ENCODE data around the gene FAM169A. TPM values are rescaled to one million over a fixed set of nuclear protein-coding genes. Genes with fewer than 3 reads are reported as not detected.

FAM169A gene
- total RNA-seq, 1 experiment from 2014 or later = 23.2 TPM

DNA sequence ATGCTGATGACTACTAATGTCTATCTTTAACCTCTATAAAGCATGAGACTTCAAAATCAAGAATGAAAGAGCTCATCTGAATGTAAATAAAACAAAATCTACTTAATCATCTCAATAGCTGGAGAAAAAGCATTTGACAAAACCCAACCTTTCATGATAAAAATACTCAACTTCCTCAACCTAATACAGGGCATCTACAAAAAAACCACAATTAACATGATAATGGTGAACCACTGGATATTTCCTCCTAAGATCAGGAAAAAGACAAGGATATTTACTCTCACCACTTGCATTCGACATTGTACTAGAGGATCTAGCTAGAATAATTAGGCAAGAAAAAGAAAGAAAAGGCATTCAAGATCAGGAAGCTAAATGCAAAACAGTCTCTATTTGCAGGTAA lies 49.3 kb downstream of the FAM169A start (continued):
- TF ChIP-seq, protein P1, sequence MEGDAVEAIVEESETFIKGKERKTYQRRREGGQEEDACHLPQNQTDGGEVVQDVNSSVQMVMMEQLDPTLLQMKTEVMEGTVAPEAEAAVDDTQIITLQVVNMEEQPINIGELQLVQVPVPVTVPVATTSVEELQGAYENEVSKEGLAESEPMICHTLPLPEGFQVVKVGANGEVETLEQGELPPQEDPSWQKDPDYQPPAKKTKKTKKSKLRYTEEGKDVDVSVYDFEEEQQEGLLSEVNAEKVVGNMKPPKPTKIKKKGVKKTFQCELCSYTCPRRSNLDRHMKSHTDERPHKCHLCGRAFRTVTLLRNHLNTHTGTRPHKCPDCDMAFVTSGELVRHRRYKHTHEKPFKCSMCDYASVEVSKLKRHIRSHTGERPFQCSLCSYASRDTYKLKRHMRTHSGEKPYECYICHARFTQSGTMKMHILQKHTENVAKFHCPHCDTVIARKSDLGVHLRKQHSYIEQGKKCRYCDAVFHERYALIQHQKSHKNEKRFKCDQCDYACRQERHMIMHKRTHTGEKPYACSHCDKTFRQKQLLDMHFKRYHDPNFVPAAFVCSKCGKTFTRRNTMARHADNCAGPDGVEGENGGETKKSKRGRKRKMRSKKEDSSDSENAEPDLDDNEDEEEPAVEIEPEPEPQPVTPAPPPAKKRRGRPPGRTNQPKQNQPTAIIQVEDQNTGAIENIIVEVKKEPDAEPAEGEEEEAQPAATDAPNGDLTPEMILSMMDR (IDR thresholded peaks at IDR 0.05 in 2 of 3, conservative IDR thresholded peaks at IDR 0.05 in 1 of 3; ENCODE audit: borderline replicate concordance in 1 of 3, insufficient read depth in 1 of 3, low read depth in 2 of 3, low read length in 2 of 3) = no peak
- no peak for TF ChIP-seq CBX3 (IDR thresholded peaks at IDR 0.05; ENCODE audit: low read depth)
- no peak for TF ChIP-seq JUND (IDR thresholded peaks at IDR 0.05)
- TF ChIP-seq CEBPB (IDR thresholded peaks at IDR 0.05; ENCODE audit: low read depth) = no peak
- no peak for TF ChIP-seq SIN3A (IDR thresholded peaks at IDR 0.05; ENCODE audit: low read depth)
- TF ChIP-seq FOSL1 (IDR thresholded peaks at IDR 0.05; ENCODE audit: low read depth) = no peak
- no peak for TF ChIP-seq EZH2phosphoT487 (IDR thresholded peaks at IDR 0.05; ENCODE audit: borderline replicate concordance)
- TF ChIP-seq, protein P2, sequence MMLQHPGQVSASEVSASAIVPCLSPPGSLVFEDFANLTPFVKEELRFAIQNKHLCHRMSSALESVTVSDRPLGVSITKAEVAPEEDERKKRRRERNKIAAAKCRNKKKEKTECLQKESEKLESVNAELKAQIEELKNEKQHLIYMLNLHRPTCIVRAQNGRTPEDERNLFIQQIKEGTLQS (IDR thresholded peaks at IDR 0.05) = no peak
- no peak for TF ChIP-seq EZH2 (IDR thresholded peaks at IDR 0.05)

DNA sequence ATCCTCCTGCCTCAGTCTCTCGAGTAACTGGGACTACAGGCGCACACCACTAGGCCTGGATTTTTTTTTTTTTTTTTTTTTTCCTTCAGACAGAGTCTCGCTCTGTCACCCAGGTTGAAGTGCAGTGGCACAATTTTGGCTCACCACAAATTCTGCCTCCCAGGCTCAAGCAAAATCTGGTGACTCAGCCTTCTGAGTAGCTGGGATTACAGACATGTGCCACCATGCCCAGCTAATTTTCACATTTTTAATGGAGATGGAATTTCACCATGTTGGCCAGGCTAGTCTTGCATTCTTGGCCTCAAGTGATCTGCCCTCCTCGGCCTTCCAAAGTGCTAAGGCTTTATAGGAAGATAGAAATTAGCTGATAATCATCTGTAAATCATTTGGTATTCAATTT lies 55.3 kb downstream of the FAM169A start:
- no peak overlapping the region for H3K27ac ChIP-seq (ENCODE audit: low read depth, low read length)
- no peaks in the 10 kb centered on the region for H3K9me3 ChIP-seq (ENCODE audit: control insufficient read depth in 1 of 2, insufficient read depth in 1 of 2, low read depth in 1 of 2, low read length in 2 of 2)
- intact Hi-C loops (cut with micrococcal nuclease) = no loop called here
- no peaks in the 10 kb centered on the region for H3K9me2 ChIP-seq (ENCODE audit: insufficient read depth)
- POLR2A ChIA-PET = no interaction called here
- H3K4me1 ChIP-seq (ENCODE audit: control insufficient read depth in 1 of 2, insufficient read depth in 2 of 2, low read length in 2 of 2) = no peaks in the 10 kb centered on the region
- no peak overlapping the region for H3K9ac ChIP-seq (ENCODE audit: low read length)
- no peaks in the 10 kb centered on the region for H3K27me3 ChIP-seq (ENCODE audit: insufficient read depth, low read length)
- H3K4me2 ChIP-seq (ENCODE audit: low read length) = no peak overlapping the region
- H3K36me3 ChIP-seq (ENCODE audit: control insufficient read depth in 1 of 2, insufficient read depth in 2 of 2, low read length in 2 of 2) = no peaks in the 10 kb centered on the region; a peak in 1 of 4 replicates
- no peak overlapping the region for H3K4me3 ChIP-seq (replicated peaks in 1 of 2; ENCODE audit: low read depth in 1 of 2, low read length in 2 of 2)
- RAD21 ChIA-PET (ENCODE audit: low non-redundant PET in 1 of 2, low total read pairs in 2 of 2, uncharacterized antibody in 2 of 2, unreplicated experiment in 2 of 2) = no interaction called here
- no peak for ATAC-seq
- H2AFZ ChIP-seq (ENCODE audit: low read depth, low read length, poor library complexity, severe bottlenecking) = no peak overlapping the region
- no peak for DNase-seq (ENCODE audit: low read depth, low spot score)
- H3K79me2 ChIP-seq (ENCODE audit: insufficient read depth, low read length) = no peaks in the 10 kb centered on the region
- CTCF ChIA-PET = no interaction called here
- TF ChIP-seq TCF7L2 (IDR thresholded peaks at IDR 0.05; ENCODE audit: borderline replicate concordance, extremely low read depth, insufficient read depth, insufficient read length) = no peak
- TF ChIP-seq ZFX (IDR thresholded peaks at IDR 0.05) = no peak
- no peak for TF ChIP-seq EZH2 (IDR thresholded peaks at IDR 0.05)
- TF ChIP-seq SP1 (IDR thresholded peaks at IDR 0.05; ENCODE audit: low read depth) = no peak
- no peak for TF ChIP-seq FOSL1 (IDR thresholded peaks at IDR 0.05; ENCODE audit: low read depth)
- no peak for TF ChIP-seq ZNF274 (IDR thresholded peaks at IDR 0.05; ENCODE audit: low read depth, low read length)
- TF ChIP-seq RAD21 (IDR thresholded peaks at IDR 0.05; ENCODE audit: low read depth) = no peak
- TF ChIP-seq CEBPB (IDR thresholded peaks at IDR 0.05; ENCODE audit: low read depth) = no peak
- TF ChIP-seq, protein P3, sequence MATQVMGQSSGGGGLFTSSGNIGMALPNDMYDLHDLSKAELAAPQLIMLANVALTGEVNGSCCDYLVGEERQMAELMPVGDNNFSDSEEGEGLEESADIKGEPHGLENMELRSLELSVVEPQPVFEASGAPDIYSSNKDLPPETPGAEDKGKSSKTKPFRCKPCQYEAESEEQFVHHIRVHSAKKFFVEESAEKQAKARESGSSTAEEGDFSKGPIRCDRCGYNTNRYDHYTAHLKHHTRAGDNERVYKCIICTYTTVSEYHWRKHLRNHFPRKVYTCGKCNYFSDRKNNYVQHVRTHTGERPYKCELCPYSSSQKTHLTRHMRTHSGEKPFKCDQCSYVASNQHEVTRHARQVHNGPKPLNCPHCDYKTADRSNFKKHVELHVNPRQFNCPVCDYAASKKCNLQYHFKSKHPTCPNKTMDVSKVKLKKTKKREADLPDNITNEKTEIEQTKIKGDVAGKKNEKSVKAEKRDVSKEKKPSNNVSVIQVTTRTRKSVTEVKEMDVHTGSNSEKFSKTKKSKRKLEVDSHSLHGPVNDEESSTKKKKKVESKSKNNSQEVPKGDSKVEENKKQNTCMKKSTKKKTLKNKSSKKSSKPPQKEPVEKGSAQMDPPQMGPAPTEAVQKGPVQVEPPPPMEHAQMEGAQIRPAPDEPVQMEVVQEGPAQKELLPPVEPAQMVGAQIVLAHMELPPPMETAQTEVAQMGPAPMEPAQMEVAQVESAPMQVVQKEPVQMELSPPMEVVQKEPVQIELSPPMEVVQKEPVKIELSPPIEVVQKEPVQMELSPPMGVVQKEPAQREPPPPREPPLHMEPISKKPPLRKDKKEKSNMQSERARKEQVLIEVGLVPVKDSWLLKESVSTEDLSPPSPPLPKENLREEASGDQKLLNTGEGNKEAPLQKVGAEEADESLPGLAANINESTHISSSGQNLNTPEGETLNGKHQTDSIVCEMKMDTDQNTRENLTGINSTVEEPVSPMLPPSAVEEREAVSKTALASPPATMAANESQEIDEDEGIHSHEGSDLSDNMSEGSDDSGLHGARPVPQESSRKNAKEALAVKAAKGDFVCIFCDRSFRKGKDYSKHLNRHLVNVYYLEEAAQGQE (IDR thresholded peaks at IDR 0.05; ENCODE audit: low read depth) = no peak
- TF ChIP-seq, protein P2 (IDR thresholded peaks at IDR 0.05) = no peak
- TF ChIP-seq, protein P1 (IDR thresholded peaks at IDR 0.05 in 2 of 3, conservative IDR thresholded peaks at IDR 0.05 in 1 of 3; ENCODE audit: borderline replicate concordance in 1 of 3, insufficient read depth in 1 of 3, low read depth in 2 of 3, low read length in 2 of 3) = no peak
- no peak for TF ChIP-seq POLR2A (IDR thresholded peaks at IDR 0.05; ENCODE audit: borderline replicate concordance, extremely low read depth, insufficient read depth, insufficient read length)
- TF ChIP-seq EZH2phosphoT487 (IDR thresholded peaks at IDR 0.05; ENCODE audit: borderline replicate concordance) = no peak
- TF ChIP-seq SIN3A (IDR thresholded peaks at IDR 0.05; ENCODE audit: low read depth) = no peak
- H4K20me1 ChIP-seq (ENCODE audit: insufficient read depth) = peaks cover 3% of the 10 kb centered on the region
- BruUV-seq (replicated peaks) = no TSS peak
